Measurements from ENCODE around the gene IQCM. TPM values are rescaled to one million over a fixed set of nuclear protein-coding genes. Genes with fewer than 3 reads are reported as not detected.

The IQCM gene
- total RNA-seq, 1 experiment from 2014 or later: not detected

DNA sequence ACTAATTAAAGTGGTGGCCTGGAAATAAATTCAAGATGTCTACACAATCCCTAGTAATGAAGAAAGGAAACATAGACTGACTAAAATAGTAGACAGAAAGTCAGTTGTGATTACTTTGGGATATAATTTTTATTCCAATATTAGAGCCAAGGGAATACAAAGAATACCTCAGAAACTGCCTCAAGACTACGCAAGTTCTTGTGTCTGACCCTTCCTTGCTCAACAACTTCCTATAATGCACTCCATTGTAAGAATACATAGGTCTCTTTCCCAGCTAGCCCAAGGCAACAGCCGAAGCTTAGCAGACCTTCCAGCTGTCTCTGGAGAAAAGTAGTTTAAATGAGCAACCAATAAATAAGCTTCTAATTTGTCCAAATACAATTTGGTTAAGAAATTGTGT, 315.9 kb downstream of the IQCM start:
- TF ChIP-seq, protein P1, sequence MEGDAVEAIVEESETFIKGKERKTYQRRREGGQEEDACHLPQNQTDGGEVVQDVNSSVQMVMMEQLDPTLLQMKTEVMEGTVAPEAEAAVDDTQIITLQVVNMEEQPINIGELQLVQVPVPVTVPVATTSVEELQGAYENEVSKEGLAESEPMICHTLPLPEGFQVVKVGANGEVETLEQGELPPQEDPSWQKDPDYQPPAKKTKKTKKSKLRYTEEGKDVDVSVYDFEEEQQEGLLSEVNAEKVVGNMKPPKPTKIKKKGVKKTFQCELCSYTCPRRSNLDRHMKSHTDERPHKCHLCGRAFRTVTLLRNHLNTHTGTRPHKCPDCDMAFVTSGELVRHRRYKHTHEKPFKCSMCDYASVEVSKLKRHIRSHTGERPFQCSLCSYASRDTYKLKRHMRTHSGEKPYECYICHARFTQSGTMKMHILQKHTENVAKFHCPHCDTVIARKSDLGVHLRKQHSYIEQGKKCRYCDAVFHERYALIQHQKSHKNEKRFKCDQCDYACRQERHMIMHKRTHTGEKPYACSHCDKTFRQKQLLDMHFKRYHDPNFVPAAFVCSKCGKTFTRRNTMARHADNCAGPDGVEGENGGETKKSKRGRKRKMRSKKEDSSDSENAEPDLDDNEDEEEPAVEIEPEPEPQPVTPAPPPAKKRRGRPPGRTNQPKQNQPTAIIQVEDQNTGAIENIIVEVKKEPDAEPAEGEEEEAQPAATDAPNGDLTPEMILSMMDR (IDR thresholded peaks at IDR 0.05; ENCODE audit: insufficient read depth in 1 of 2, low read depth in 1 of 2, low read length in 1 of 2, severe bottlenecking in 1 of 2, unreplicated experiment in 1 of 2): no peak
- intact Hi-C loops (cut with micrococcal nuclease; ENCODE audit: unreplicated experiment): no loop called here
- H3K4me1 ChIP-seq: no peaks in the 10 kb centered on the region
- H3K36me3 ChIP-seq (ENCODE audit: control insufficient read depth, insufficient read depth, low read length): no peaks in the 10 kb centered on the region
- Mint-ChIP-seq H3K4me3 (ENCODE audit: unreplicated experiment) (no peak overlapping the region), H3K27ac (ENCODE audit: unreplicated experiment) (no peak overlapping the region), H3K36me3 (ENCODE audit: insufficient read depth, unreplicated experiment) (no peaks in the 10 kb centered on the region), H3K27me3 (ENCODE audit: insufficient read depth, unreplicated experiment) (no peaks in the 10 kb centered on the region), H3K9me3 (ENCODE audit: unreplicated experiment) (peaks cover 14% of the 10 kb centered on the region), H3K4me1 (ENCODE audit: low read depth, unreplicated experiment) (no peaks in the 10 kb centered on the region)
- DNase-seq: no peak
- H3K9me3 ChIP-seq: no peaks in the 10 kb centered on the region
- CTCF ChIA-PET: no interaction called here
- H3K4me3 ChIP-seq (ENCODE audit: low read depth, low read length): no peak overlapping the region
- POLR2A ChIA-PET: no interaction called here
- no peaks in the 10 kb centered on the region for H3K27me3 ChIP-seq (replicated peaks; ENCODE audit: control insufficient read depth, insufficient read depth, low read length)
- BruUV-seq (replicated peaks): no TSS peak

DNA sequence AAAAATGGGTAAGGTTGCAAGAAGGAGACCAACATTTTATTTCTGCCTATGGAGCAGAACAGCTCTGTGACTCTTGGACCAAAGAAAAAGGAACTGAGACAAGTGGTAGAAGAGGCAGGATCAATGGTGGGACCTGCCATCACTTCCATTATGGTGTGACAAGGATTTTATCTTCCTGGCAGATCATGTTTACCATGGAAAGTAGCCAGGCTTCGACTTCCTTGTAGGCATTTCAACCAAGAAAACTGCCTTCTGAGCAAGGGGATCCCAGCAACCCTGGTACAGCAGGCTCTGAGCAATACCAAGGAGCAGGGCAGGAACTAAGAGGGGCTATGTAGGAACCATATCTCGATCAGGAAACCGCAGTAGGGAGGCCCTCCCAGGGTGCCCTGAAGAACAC, 317.4 kb downstream of the IQCM start:
- Mint-ChIP-seq H3K4me3 (ENCODE audit: unreplicated experiment) (no peak overlapping the region), H3K36me3 (ENCODE audit: insufficient read depth, unreplicated experiment) (no peaks in the 10 kb centered on the region), H3K27me3 (ENCODE audit: insufficient read depth, unreplicated experiment) (no peaks in the 10 kb centered on the region), H3K4me1 (ENCODE audit: low read depth, unreplicated experiment) (peaks cover 8% of the 10 kb centered on the region), H3K27ac (ENCODE audit: unreplicated experiment) (no peak overlapping the region), H3K9me3 (ENCODE audit: unreplicated experiment) (peaks cover 14% of the 10 kb centered on the region)
- no peaks in the 10 kb centered on the region for H3K27me3 ChIP-seq (replicated peaks; ENCODE audit: control insufficient read depth, insufficient read depth, low read length)
- DNase-seq: no peak
- H3K4me3 ChIP-seq (ENCODE audit: low read depth, low read length): no peak overlapping the region
- ChIA-PET POLR2A (no interaction called here), CTCF (no interaction called here)
- no peaks in the 10 kb centered on the region for H3K4me1 ChIP-seq
- no TSS peak for BruUV-seq (replicated peaks)
- no peaks in the 10 kb centered on the region for H3K36me3 ChIP-seq (ENCODE audit: control insufficient read depth, insufficient read depth, low read length)
- no peaks in the 10 kb centered on the region for H3K9me3 ChIP-seq
- intact Hi-C loops (cut with micrococcal nuclease; ENCODE audit: unreplicated experiment): no loop called here
- TF ChIP-seq, protein P1 (IDR thresholded peaks at IDR 0.05; ENCODE audit: insufficient read depth in 1 of 2, low read depth in 1 of 2, low read length in 1 of 2, severe bottlenecking in 1 of 2, unreplicated experiment in 1 of 2): no peak

DNA sequence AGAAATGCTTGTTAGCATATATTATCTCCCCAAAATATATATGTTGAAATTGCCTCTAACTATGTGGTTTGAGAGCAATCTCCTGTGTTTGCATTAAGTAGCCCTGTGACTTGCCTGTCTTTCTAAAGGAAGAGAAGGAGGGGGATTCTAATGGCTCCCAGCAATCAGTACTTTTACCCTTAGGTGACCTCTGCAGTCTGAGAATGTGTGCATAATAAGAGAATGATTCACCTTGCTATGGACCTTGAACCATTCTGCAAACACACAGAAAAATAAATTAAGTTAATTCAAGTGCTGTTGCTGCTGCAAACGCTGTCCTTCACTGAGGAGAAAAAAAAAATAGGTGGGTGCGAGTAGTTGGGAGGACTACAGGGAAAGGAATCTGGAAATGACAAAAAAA, 322.2 kb downstream of the IQCM start:
- DNase-seq: peak in 1 of 2 experiments; percentile 26
- ChIA-PET CTCF (no interaction called here), POLR2A (no interaction called here)
- H3K27ac Mint-ChIP-seq (ENCODE audit: unreplicated experiment): no peak overlapping the region
- no peaks in the 10 kb centered on the region for H3K27me3 Mint-ChIP-seq (ENCODE audit: insufficient read depth, unreplicated experiment)
- intact Hi-C loops (cut with micrococcal nuclease; ENCODE audit: unreplicated experiment): loop anchor here (2.0 kb wide), 1 partner anchor 31 kb away; no protein-coding TSS in a partner anchor
- no peak overlapping the region for H3K4me3 Mint-ChIP-seq (ENCODE audit: unreplicated experiment)
- Histone ChIP-seq H3K27me3 (replicated peaks; ENCODE audit: control insufficient read depth, insufficient read depth, low read length) (no peaks in the 10 kb centered on the region), H3K36me3 (ENCODE audit: control insufficient read depth, insufficient read depth, low read length) (no peaks in the 10 kb centered on the region), H3K4me1 (no peaks in the 10 kb centered on the region; the same call in 1 of the 2 replicates), H3K9me3 (no peaks in the 10 kb centered on the region), H3K4me3 (ENCODE audit: low read depth, low read length) (no peak overlapping the region)
- H3K4me1 Mint-ChIP-seq (ENCODE audit: low read depth, unreplicated experiment): peaks cover 8% of the 10 kb centered on the region
- TF ChIP-seq, protein P1 (IDR thresholded peaks at IDR 0.05; ENCODE audit: insufficient read depth in 1 of 2, low read depth in 1 of 2, low read length in 1 of 2, severe bottlenecking in 1 of 2, unreplicated experiment in 1 of 2): no peak
- no TSS peak for BruUV-seq (replicated peaks)
- H3K9me3 Mint-ChIP-seq (ENCODE audit: unreplicated experiment): peaks cover 20% of the 10 kb centered on the region
- H3K36me3 Mint-ChIP-seq (ENCODE audit: insufficient read depth, unreplicated experiment): no peaks in the 10 kb centered on the region

Data from Caco-2 (cell line).